IMR-90 (cell line): ENCODE measurements around the gene LCE3B.

Source experiments
- CEBPB ChIP-seq: IDR thresholded peaks from 2 replicates; pipeline ENCODE4 v1.6.1; 2012; ENCODE audit warnings: low read depth, low read length, improper control_type of control experiment
- CTCF ChIP-seq: conservative IDR thresholded peaks from 2 replicates; pipeline ENCODE4 v1.5.1; 2012; ENCODE audit warnings: mild to moderate bottlenecking, low read depth, low read length, improper control_type of control experiment
- ELK1 ChIP-seq: fragments of 150-350 bp; IDR thresholded peaks from 2 replicates; pipeline ENCODE4 v1.6.1; 2016; ENCODE audit warnings: low read depth, mild to moderate bottlenecking, low read length, moderate library complexity, borderline replicate concordance
- FOS ChIP-seq: fragments of 150-350 bp; IDR thresholded peaks from 2 replicates; pipeline ENCODE4 v1.6.1; 2016; ENCODE audit warnings: low read depth, low read length
- MAFK ChIP-seq: IDR thresholded peaks from 2 replicates; pipeline ENCODE4 v1.6.1; 2012; ENCODE audit warnings: low read depth, low read length, improper control_type of control experiment
- MAZ ChIP-seq: IDR thresholded peaks from 2 replicates; pipeline ENCODE4 v1.6.1; 2012; ENCODE audit warnings: low read depth, mild to moderate bottlenecking, low read length, improper control_type of control experiment, moderate library complexity, borderline replicate concordance
- MXI1 ChIP-seq: IDR thresholded peaks from 2 replicates; pipeline ENCODE4 v1.6.1; 2012; ENCODE audit warnings: low read depth, mild to moderate bottlenecking, low read length, moderate library complexity, borderline replicate concordance
- POLR2A ChIP-seq: IDR thresholded peaks from 2 replicates; pipeline ENCODE4 v1.6.1; 2012; ENCODE audit warnings: mild to moderate bottlenecking, low read depth, low read length
- RAD21 ChIP-seq: IDR thresholded peaks from 2 replicates; pipeline ENCODE4 v1.6.1; 2012; ENCODE audit warnings: low read length, improper control_type of control experiment
- RFX5 ChIP-seq: IDR thresholded peaks from 2 replicates; pipeline ENCODE4 v1.8.0; 2012; ENCODE audit warnings: low read depth, mild to moderate bottlenecking, low read length, moderate library complexity
- SMC3 ChIP-seq: fragments of 150-350 bp; IDR thresholded peaks from 2 replicates; pipeline ENCODE4 v1.6.1; 2016; ENCODE audit warnings: low read depth, mild to moderate bottlenecking, antibody characterized with exemption, low read length, moderate library complexity
- USF2 ChIP-seq: fragments of 150-350 bp; IDR thresholded peaks from 2 replicates; pipeline ENCODE4 v1.6.1; 2017; ENCODE audit warnings: mild to moderate bottlenecking, antibody characterized with exemption, low read length, low read depth

- TF ChIP-seq RFX5 (no peak), FOS (no peak), CTCF (no peak), POLR2A (no peak), CEBPB (no peak), USF2 (no peak), RAD21 (no peak), MAZ (no peak), ELK1 (no peak), SMC3 (no peak), MXI1 (no peak), MAFK (no peak)
These were observed 8.4 kb downstream of the LCE3B start for GRCh38 chr1:152621993-152622392.
